ENCODE results near the gene MMP11.
"Not testable (repeated sequence)": the region's sequence is repeated elsewhere in the genome, so short reads cannot be mapped to it uniquely, and the experiment has no call there.

The MMP11 gene

GRCh38 chr22:23772649-23773473 is at the start of gene MMP11:
Gene MMP11, plus strand, starts transcription at chr22:23772849. Its CDS starts 22 bp downstream, at chr22:23772871.
- DNase-seq: no peak

GRCh38 chr22:23728108-23728507 is 44.5 kb upstream of the MMP11 start:
- DNase-seq: not testable (repeated sequence)

DNA sequence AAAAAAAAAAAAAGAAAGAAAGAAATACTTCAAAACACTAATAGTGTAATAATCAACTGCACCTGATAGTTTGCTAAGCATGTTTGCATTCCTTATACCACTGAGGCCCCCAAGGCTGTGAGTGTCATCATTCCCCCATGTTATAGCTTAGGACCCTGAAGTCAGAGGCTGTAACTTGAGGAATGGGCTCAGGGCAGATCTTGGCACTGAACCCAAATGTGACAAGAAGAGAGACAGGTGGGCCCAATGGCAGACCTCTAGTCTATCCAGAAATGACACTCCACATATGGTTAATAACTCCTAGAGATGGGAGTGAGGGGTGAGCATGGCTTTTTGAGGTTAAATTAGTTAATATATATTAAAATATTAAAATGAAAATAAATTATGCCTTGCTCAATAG is 35.0 kb upstream of the MMP11 start:
- no peak for DNase-seq

DNA sequence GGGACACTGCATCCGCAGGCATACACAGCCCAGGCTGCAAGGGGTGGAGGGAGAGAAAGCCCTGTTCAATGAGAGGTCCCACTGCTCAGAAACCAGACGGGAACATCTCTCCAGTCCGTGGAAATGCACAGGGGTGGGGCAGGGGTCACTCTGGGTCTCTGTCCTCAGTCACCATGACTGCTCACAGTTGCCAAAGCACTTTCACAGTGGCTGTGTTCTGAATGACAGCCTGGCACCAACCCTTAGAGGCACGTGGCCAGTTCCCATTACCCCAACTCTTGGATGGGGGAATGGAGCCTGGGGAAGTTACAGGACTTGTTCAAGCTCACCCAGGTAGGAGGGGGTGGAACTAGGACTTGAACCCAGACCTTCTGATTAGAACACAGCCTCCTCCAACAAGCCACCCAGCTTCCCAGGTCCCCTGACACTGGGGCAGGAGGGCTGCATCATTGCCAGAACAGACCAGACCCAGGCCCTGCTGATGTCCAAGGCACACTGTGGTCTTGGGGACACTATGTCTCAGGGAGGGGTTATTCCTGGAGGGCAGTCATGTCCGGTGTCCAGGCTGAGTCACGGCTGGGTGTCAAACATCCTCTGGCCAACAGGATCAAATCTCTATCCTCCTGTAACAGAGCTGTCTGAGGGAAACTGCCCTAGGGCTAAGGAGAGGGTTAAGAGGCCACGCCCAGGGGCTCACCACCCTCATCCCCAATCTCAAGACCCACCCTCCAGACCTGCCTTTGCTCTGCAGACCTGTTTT is 30.0 kb upstream of the MMP11 start:
- DNase-seq: no peak

DNA sequence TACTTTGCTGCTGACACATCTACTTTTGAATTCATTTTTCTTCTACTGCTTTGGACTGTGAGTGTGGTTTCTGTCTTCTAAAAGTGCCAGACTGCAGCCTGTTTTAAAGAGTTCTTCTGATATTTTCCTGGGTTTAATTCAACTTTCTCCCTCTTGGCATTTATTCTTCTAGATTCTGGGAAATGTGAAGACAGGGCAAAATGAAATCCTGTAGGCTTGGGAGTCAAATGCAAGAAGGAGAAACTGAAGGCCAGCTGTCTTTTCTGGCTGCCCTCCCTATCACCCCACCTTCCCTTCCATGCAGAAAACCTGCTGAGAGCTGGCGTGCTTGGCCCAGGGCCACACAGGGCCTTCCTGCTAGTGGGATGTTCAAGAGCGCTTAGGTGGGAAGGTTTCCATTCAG is 29.3 kb upstream of the MMP11 start:
- DNase-seq: no peak

DNA sequence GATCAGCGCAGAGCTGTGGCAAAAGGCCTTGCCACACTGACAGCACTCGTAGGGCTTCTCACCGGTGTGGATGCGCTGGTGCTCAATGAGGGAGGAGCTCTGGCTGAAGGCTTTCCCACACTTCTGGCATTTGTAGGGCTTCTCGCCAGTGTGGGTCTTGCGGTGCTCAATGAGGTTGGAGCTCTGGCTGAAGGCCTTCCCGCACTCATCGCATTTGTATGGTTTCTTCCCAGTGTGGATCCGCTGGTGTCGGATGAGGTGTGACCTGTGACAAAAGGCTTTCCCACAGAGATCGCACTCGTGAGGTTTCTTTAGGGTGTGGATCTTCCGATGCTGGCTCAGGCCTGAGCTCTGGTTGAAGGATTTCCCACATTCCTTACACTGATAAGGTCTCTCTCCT is 28.6 kb upstream of the MMP11 start:
- DNase-seq: no peak

DNA sequence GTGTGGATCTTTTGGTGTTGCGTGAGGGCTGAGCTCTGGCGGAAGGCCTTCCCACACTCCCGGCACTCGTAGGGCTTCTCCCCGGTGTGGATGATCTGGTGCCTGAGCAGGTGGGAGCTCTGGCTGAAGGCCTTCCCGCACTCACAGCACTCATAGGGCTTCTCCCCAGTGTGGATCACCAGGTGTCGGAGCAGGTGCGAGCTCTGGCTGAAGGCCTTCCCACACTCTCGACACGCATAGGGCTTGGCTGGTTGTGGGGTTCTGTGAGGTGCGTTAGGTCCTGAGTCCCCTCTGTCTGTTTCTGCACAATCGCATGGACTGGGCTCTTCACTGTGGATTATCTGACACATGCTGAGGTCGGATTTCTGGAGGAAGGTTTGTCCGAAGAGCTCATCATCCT is 28.2 kb upstream of the MMP11 start:
- DNase-seq: no peak

GRCh38 chr22:23745791-23746190 is 26.9 kb upstream of the MMP11 start:
- DNase-seq: no peak

GRCh38 chr22:23749841-23750301 is 22.8 kb upstream of the MMP11 start:
- DNase-seq: no peak

DNA sequence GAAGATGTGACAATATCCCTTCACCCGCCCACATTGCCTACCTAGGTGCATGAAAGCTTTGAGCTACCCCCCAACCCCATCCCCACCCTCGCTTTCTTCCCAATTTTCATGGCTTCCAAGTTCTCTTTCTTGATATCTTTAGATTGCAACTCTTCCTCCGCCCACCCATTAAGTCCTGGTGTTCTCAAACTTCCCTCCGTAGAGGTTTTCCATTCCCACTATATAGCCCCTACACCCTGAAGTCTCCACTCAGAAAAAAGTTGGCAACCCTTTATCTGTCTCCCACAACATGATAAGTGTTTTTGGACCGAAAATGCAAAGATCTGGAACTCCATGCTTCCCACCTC is 22.3 kb upstream of the MMP11 start:
- DNase-seq: no peak

DNA sequence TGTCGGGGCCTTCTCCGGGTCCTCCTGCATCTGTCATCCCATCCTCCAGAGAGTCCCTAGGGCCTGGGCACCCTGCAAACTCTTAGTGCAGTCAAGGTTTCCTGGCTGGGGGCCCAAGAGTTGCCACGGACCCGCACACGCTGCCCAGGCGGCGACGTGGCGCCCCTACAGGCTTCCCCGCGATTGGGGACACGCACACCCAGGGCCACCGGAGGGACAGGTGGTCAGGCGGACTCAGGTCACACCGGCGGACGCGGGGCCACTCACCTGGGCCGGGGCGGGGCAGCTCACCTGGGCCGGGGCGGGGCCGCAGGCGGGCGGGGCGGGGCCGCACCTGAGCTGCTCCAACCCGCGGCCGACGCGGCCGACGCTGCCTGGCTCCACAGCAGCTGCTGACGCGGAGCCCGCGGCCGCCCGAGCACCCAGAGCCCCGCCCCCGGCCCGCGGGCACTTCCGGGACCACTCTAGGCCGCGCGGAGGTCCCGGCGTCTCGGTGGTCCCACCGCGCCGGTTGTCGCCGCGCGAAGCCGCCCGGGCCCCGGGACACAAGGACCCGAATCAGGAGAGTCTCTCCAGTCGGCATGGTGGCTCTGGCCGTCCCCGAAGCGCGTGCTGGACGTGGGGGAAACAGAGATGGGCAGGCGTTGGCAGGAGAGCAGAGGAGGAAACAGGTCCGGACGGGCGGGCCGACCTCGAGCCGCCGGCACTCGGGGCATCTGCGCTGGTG is 21.8 kb upstream of the MMP11 start, which contains the start of gene ZNF70:
Gene ZNF70 (minus strand): TSS at position 399 of the 727 bp plus-strand sequence. CDS start 5,972 bp downstream, outside the sequence.
- DNase-seq: peak; percentile 47

- no peak for DNase-seq
These were observed 21.1 kb upstream of the MMP11 start for GRCh38 chr22:23751441-23751996.

GRCh38 chr22:23752090-23752691 is 20.5 kb upstream of the MMP11 start:
- no peak for DNase-seq

GRCh38 chr22:23752750-23753149 is 19.9 kb upstream of the MMP11 start:
- no peak for DNase-seq

- DNase-seq: no peak
These were observed 19.3 kb upstream of the MMP11 start for GRCh38 chr22:23753385-23753784.

DNA sequence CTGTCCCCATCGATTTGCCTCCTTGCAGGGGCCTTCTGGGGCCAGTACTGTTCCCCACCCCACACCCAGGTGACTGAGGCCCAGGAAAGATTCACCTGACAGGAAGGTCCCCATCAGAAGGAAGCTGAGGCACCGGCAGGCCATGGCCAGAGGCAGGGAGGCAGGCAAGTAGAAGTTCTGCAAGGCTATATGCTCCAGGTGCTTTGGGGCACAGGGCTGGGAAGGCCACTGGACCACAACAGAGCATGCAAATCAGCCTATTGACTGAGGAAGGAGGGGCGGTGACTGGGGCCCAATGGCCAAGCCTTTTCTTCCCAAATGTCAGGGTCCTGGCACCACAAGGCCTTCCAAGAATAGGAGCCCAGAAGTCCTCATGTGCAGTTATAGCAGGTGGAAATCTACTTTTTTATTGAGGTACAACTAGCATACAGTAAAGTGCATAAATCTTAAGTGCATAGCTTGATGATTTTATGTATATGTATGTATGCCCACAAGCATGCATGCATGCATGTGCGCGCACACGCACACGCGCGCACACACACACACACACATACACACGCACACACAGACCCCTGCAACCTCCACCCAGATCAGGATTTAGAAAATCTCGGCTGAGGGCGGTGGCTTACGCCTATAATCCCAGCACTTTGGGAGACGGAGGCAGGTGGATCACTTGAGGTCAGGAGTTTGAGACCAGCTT is 18.3 kb upstream of the MMP11 start, which contains the start of gene VPREB3:
Gene VPREB3 (minus strand): TSS at position 206 of the 700 bp plus-strand sequence. CDS start 62 bp downstream, at position 144.
- DNase-seq: no peak

- no peak for DNase-seq
These were observed 17.5 kb upstream of the MMP11 start for GRCh38 chr22:23754980-23755636.

DNA sequence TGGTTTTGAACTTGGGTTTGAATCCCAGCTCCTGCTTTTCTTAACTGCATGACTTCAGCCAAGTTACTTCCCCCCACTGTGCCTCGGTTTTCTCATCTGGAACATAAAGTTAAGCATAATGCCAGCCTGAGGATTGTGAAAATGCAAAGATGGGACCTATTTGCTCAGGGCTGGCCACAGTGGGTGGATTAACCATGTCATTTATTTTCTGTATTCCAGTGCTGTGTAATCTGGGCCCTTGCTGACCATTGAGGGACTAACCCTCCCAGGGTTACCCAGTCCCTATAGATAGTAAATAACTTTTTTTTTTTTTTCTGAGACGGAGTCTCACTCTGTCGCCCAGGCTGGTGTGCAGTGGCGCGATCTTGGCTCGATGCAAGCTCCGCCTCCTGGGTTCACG is 16.9 kb upstream of the MMP11 start:
- no peak for DNase-seq

GRCh38 chr22:23756891-23757290 is 15.8 kb upstream of the MMP11 start:
- no peak for DNase-seq

GRCh38 chr22:23759566-23759965 is 13.1 kb upstream of the MMP11 start:
- no peak for DNase-seq

DNA sequence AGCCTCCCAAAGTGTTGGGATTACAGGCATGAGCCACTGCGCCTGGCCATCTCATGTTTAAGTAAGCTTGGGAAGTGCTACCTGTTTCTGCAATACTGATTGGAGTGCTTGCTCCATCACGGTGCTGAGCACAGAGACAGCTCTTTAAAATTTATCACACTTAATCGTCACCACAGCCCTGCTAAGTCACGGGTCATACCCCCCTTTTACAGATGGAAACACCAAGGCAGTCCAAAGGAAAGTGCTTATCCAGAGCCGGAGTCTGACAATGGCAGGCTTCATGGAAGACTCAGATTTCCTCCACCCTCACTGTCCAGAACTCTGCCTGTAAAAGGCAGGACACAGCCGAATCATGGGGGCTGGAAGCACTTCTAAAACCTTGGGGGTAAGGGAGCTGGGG is 12.6 kb upstream of the MMP11 start:
- no peak for DNase-seq

Measured in NCI-H2107 (cell line).